ENCODE measurements around the gene TM2D3.

DNA sequence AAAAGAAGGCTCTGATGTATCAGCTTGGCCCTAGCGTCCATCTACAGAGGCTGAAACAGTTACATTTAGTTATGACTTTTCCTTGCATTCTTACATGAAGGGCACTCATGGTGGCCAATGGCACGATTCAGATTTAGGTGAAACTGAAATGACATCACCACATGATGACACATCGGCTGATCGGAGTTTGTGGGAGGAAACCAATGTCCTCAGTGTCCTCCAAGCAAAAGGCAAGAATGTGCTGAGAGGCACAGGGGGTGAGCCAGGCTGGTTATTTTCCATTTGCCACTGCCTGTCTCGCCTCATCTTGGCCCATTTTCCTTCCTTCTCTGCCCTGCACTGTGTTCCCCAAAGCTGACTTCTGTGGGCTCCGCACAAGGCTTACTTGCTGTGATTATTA lies 37.7 kb upstream of the TM2D3 start:
- TF ChIP-seq, protein P1, sequence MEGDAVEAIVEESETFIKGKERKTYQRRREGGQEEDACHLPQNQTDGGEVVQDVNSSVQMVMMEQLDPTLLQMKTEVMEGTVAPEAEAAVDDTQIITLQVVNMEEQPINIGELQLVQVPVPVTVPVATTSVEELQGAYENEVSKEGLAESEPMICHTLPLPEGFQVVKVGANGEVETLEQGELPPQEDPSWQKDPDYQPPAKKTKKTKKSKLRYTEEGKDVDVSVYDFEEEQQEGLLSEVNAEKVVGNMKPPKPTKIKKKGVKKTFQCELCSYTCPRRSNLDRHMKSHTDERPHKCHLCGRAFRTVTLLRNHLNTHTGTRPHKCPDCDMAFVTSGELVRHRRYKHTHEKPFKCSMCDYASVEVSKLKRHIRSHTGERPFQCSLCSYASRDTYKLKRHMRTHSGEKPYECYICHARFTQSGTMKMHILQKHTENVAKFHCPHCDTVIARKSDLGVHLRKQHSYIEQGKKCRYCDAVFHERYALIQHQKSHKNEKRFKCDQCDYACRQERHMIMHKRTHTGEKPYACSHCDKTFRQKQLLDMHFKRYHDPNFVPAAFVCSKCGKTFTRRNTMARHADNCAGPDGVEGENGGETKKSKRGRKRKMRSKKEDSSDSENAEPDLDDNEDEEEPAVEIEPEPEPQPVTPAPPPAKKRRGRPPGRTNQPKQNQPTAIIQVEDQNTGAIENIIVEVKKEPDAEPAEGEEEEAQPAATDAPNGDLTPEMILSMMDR (IDR thresholded peaks at IDR 0.05), result no peak
- TF ChIP-seq EP300 (IDR thresholded peaks at IDR 0.05) (no peak), POLR2AphosphoS5 (IDR thresholded peaks at IDR 0.05) (no peak)
